B cell (primary cell): Measurements from ENCODE around the gene C1orf87. TPM values are rescaled to one million over a fixed set of nuclear protein-coding genes. Genes with fewer than 3 reads are reported as not detected.

ENCODE experiments used
- ATAC-seq: fragments of 200-7000 bp; cut with Tn5 transposase; one replicate; pipeline ENCODE4 v1.10.0; 2021; ENCODE audit warnings: low read depth, mild to moderate bottlenecking, moderate number of reproducible peaks, moderate library complexity
- CTCF ChIA-PET: fragments of 350-600 bp; sonication (Branson Sonifier 250); formaldehyde crosslinking; loops from one replicate; lab custom pipeline; 2021; ENCODE audit warnings: antibody characterized with exemption, inconsistent platforms; lab: Charles Lee
- POLR2A ChIA-PET: fragments of 350-600 bp; sonication (Branson Sonifier 250); formaldehyde crosslinking; loops from one replicate; lab custom pipeline; 2021; ENCODE audit warnings: antibody characterized with exemption; lab: Charles Lee
- DNase-seq: peaks from one replicate; pipeline ENCODE4 v3.0.0; 2013
- H2AFZ ChIP-seq: 2 replicates; pipeline ENCODE4 v1.6.1; 2012; ENCODE audit warnings: mild to moderate bottlenecking, low read depth, low read length; ENCODE audit not compliant: insufficient read depth, poor library complexity, severe bottlenecking
- H3K27ac ChIP-seq, 2 donors: 1 replicate in 1 of 2; 2 replicates in 1 of 2; pipeline ENCODE4 v1.5.1; 2012 to 2013; ENCODE audit warnings: low read length in 2 of 2, mild to moderate bottlenecking in 2 of 2, moderate library complexity in 1 of 2
- H3K27me3 ChIP-seq, 4 experiments: fragments of 200-600 bp in 1 of 4; sonication (generic) in 1 of 4; replicated peaks in 1 of 4; 1 replicate in 2 of 4; 2 replicates in 2 of 4; pipeline versions ENCODE4 v1.6.1 to v1.7.0; 2013 to 2016; ENCODE audit warnings: low read length in 3 of 4, mild to moderate bottlenecking in 2 of 4, mixed read lengths in 1 of 4, moderate library complexity in 1 of 4; ENCODE audit not compliant: insufficient read depth in 4 of 4, control insufficient read depth in 3 of 4; ENCODE audit errors: control extremely low read depth in 1 of 4
- H3K36me3 ChIP-seq, 2 experiments: replicated peaks in 1 of 2; 1 replicate in 1 of 2; 2 replicates in 1 of 2; pipeline versions ENCODE4 v1.6.1 to v1.7.1; 2013; ENCODE audit warnings: low read length in 1 of 2; ENCODE audit not compliant: insufficient read depth in 2 of 2, control insufficient read depth in 1 of 2; ENCODE audit errors: control extremely low read depth in 1 of 2, extremely low read depth in 1 of 2
- H3K4me1 ChIP-seq, 2 donors: fragments of 200-600 bp in 1 of 2; sonication (generic) in 1 of 2; 1 replicate in 1 of 2; 2 replicates in 1 of 2; pipeline versions ENCODE4 v1.5.1 to v1.6.1; 2013 to 2017; ENCODE audit warnings: low read length in 2 of 2; ENCODE audit not compliant: control insufficient read depth in 2 of 2, insufficient read depth in 2 of 2
- H3K4me2 ChIP-seq: replicated peaks from 2 replicates; pipeline ENCODE3; 2012; ENCODE audit warnings: mild to moderate bottlenecking, low read depth, low read length; ENCODE audit not compliant: poor library complexity, severe bottlenecking
- H3K4me3 ChIP-seq, 5 experiments: fragments of 200-600 bp in 1 of 5; sonication (generic) in 1 of 5; 1 replicate in 3 of 5; 2 replicates in 2 of 5; pipeline versions ENCODE4 v1.5.1 to v1.7.0; 2011 to 2016; ENCODE audit warnings: low read length in 4 of 5, mild to moderate bottlenecking in 4 of 5, low read depth in 2 of 5, control low read depth in 1 of 5, moderate library complexity in 1 of 5; ENCODE audit not compliant: insufficient read depth in 1 of 5; ENCODE audit errors: control extremely low read depth in 1 of 5, extremely low read depth in 1 of 5
- H3K79me2 ChIP-seq: fragments of 200-600 bp; sonication (generic); one replicate; pipeline ENCODE4 v1.6.0; 2016; ENCODE audit warnings: low read length; ENCODE audit not compliant: control insufficient read depth, insufficient read depth
- H3K9ac ChIP-seq: fragments of 200-600 bp; sonication (generic); 2 replicates; pipeline ENCODE4 v1.6.1; 2017; ENCODE audit warnings: mild to moderate bottlenecking, low read length, moderate library complexity
- H3K9me3 ChIP-seq, 3 donors: one replicate each; pipeline versions ENCODE4 v1.6.1 to v1.7.1; 2013; ENCODE audit warnings: low read length in 2 of 3; ENCODE audit not compliant: control insufficient read depth in 2 of 3, insufficient read depth in 1 of 3; ENCODE audit errors: control extremely low read depth in 1 of 3
- H4K20me1 ChIP-seq: 2 replicates; pipeline ENCODE4 v1.6.0; 2012; ENCODE audit warnings: mild to moderate bottlenecking, low read length; ENCODE audit not compliant: insufficient read depth, control insufficient read depth, poor library complexity, severe bottlenecking
- H3K27ac Mint-ChIP-seq: one replicate; pipeline ENCODE4 v1.8.0; 2021; ENCODE audit warnings: mixed read lengths
- H3K27me3 Mint-ChIP-seq: one replicate; pipeline ENCODE4 v1.8.0; 2021; ENCODE audit warnings: mixed read lengths
- H3K4me1 Mint-ChIP-seq: one replicate; pipeline ENCODE4 v1.8.0; 2021; ENCODE audit warnings: mixed read lengths
- H3K4me3 Mint-ChIP-seq: one replicate; pipeline ENCODE4 v1.8.0; 2021; ENCODE audit warnings: mixed read lengths
- H3K9me3 Mint-ChIP-seq: one replicate; pipeline ENCODE4 v1.8.0; 2022; ENCODE audit warnings: mixed read lengths; ENCODE audit not compliant: insufficient read depth
- CTCF ChIP-seq: fragments of 200-600 bp; IDR thresholded peaks from one replicate; pipeline ENCODE4 v1.8.0; 2022; ENCODE audit warnings: antibody characterized with exemption, mild to moderate bottlenecking
- EZH2 ChIP-seq: IDR thresholded peaks from 2 replicates; pipeline ENCODE4 v1.6.1; 2012; ENCODE audit warnings: borderline replicate concordance, low read depth, mild to moderate bottlenecking, moderate library complexity, low read length; ENCODE audit not compliant: insufficient read depth, poor library complexity, severe bottlenecking
- WGBS: methylation state at CpG from one replicate; pipeline ENCODE4 v1.1.5; 2013; ENCODE audit warnings: missing lambda C conversion rate; ENCODE audit not compliant: insufficient coverage; 5-methylcytosine and 5-hydroxymethylcytosine counted together
- intact Hi-C: fragments of 100-400 bp; cut with micrococcal nuclease; formaldehyde crosslinking; loops from one replicate; pipeline ENCODE4 v1.10.0; 2022
- polyA plus RNA-seq: library from polyadenylated mRNA; depleted of rRNA; stranded (reverse); fragments of >200 nt; gene quantifications from 2 replicates; pipeline ENCODE4 v1.2.3, GENCODE V29; 2012
- total RNA-seq, 2 donors: library from RNA; stranded (reverse); fragments of 120-200 nt in 1 of 2; gene quantifications; 1 replicate in 1 of 2; 2 replicates in 1 of 2; pipeline versions ENCODE4 v1.2.3 to v1.2.4, GENCODE V29; 2013 to 2022

C1orf87 gene
- total and polyA plus RNA-seq, 2 donors (not counting 1 experiment from before 2014, with no cell fraction given): not detected

- H4K20me1 ChIP-seq: no peaks in the 10 kb centered on the region
- ChIA-PET CTCF (no interaction called here), POLR2A (no interaction called here)
- H3K9me3 ChIP-seq: peaks cover 0 to 10% (median 0%) of the 10 kb centered on the region in 3 donors
- Mint-ChIP-seq H3K4me3 (no peak overlapping the region), H3K27me3 (peaks cover 29% of the 10 kb centered on the region), H3K27ac (no peak overlapping the region), H3K9me3 (no peaks in the 10 kb centered on the region), H3K4me1 (no peaks in the 10 kb centered on the region)
- H2AFZ ChIP-seq: no peak overlapping the region
- no peak overlapping the region for H3K4me3 ChIP-seq
- DNase-seq: no peak
- no peaks in the 10 kb centered on the region for H3K4me1 ChIP-seq
- peaks cover 0 to 16% (median 3%) of the 10 kb centered on the region in 4 experiments for H3K27me3 ChIP-seq
- no peak overlapping the region for H3K9ac ChIP-seq
- intact Hi-C loops: no loop called here
- no peak overlapping the region for H3K27ac ChIP-seq
- ATAC-seq: no peak
- WGBS: 86% methylated on average over 1 of the region's 4 CpGs
- no peaks in the 10 kb centered on the region for H3K36me3 ChIP-seq
- TF ChIP-seq EZH2 (no peak), CTCF (no peak)
- no peak overlapping the region for H3K4me2 ChIP-seq
- H3K79me2 ChIP-seq: no peaks in the 10 kb centered on the region
Measured at GRCh38 chr1:60078182-60078581, 4.6 kb upstream of the C1orf87 start.

GRCh38 chr1:60071296-60071695 lies 2.3 kb downstream of the C1orf87 start:
- peaks cover under 1% of the 10 kb centered on the region for H3K4me1 Mint-ChIP-seq
- DNase-seq (no peak), ATAC-seq (no peak)
- Histone ChIP-seq H3K4me2 (no peak overlapping the region), H3K79me2 (no peaks in the 10 kb centered on the region), H3K27ac (no peak overlapping the region), H3K9me3 (peaks cover 0 to 10% (median 0%) of the 10 kb centered on the region in 3 donors), H3K4me1 (no peaks in the 10 kb centered on the region), H3K36me3 (no peaks in the 10 kb centered on the region), H3K4me3 (no peak overlapping the region), H3K27me3 (peaks cover 0 to 15% (median 9%) of the 10 kb centered on the region in 4 experiments), H3K9ac (no peak overlapping the region), H4K20me1 (no peaks in the 10 kb centered on the region), H2AFZ (no peak overlapping the region)
- ChIA-PET CTCF (no interaction called here), POLR2A (no interaction called here)
- peaks cover 39% of the 10 kb centered on the region for H3K27me3 Mint-ChIP-seq
- H3K4me3 Mint-ChIP-seq: no peak overlapping the region
- TF ChIP-seq EZH2: no peak
- TF ChIP-seq CTCF: no peak
- H3K9me3 Mint-ChIP-seq: peaks cover 2% of the 10 kb centered on the region
- no CpG with 5 or more reads among the region's 1 CpG for WGBS
- intact Hi-C loops: no loop called here
- no peak overlapping the region for H3K27ac Mint-ChIP-seq
